ENCODE measurements around the gene THG1L. TPM values are rescaled to one million over a fixed set of nuclear protein-coding genes. Genes with fewer than 3 reads are reported as not detected.

THG1L gene
- total and polyA plus RNA-seq, 5 donors, result 5.4 to 11.6 (median 7.0) TPM

Other genes with a start within 250 kb of the THG1L start
- gene ADAM19, start 155.6 kb upstream of the THG1L start, total RNA-seq, result 10 to 100 TPM; 21.7 to 60.2 (median 24.5) TPM
- gene ADAM19, start 155.6 kb upstream of the THG1L start, polyA plus RNA-seq, result 10.5 TPM
- under 1 TPM; 0.25 to 0.42 (median 0.35) TPM for gene SOX30, start 79.0 kb upstream of the THG1L start, total RNA-seq
- 0.41 TPM for gene SOX30, start 79.0 kb upstream of the THG1L start, polyA plus RNA-seq
- not detected for gene C5orf52, start 59.9 kb upstream of the THG1L start, total RNA-seq
- not detected for gene C5orf52, start 59.9 kb upstream of the THG1L start, polyA plus RNA-seq
- gene LSM11, start 12.3 kb downstream of the THG1L start, total RNA-seq, result 1 to 10 TPM; 1.7 to 2.5 (median 1.9) TPM
- 0.84 TPM for gene LSM11, start 12.3 kb downstream of the THG1L start, polyA plus RNA-seq
- 10 to 100 TPM; 58.6 to 77.0 (median 61.2) TPM for gene CLINT1, start 127.7 kb downstream of the THG1L start, total RNA-seq
- gene CLINT1, start 127.7 kb downstream of the THG1L start, polyA plus RNA-seq, result 27.0 TPM